ENCODE measurements around the gene CD33. TPM values are rescaled to one million over a fixed set of nuclear protein-coding genes. Genes with fewer than 3 reads are reported as not detected.
A peak's percentile ranks its signal among the peaks of the same experiment; 100 is the strongest.

CD33 gene
- total and polyA plus RNA-seq, 9 of the 15 experiments (the other 6 are each of a cell fraction or from before 2014, with no cell fraction given), result 36.1 to 88.6 (median 49.6) TPM

DNA sequence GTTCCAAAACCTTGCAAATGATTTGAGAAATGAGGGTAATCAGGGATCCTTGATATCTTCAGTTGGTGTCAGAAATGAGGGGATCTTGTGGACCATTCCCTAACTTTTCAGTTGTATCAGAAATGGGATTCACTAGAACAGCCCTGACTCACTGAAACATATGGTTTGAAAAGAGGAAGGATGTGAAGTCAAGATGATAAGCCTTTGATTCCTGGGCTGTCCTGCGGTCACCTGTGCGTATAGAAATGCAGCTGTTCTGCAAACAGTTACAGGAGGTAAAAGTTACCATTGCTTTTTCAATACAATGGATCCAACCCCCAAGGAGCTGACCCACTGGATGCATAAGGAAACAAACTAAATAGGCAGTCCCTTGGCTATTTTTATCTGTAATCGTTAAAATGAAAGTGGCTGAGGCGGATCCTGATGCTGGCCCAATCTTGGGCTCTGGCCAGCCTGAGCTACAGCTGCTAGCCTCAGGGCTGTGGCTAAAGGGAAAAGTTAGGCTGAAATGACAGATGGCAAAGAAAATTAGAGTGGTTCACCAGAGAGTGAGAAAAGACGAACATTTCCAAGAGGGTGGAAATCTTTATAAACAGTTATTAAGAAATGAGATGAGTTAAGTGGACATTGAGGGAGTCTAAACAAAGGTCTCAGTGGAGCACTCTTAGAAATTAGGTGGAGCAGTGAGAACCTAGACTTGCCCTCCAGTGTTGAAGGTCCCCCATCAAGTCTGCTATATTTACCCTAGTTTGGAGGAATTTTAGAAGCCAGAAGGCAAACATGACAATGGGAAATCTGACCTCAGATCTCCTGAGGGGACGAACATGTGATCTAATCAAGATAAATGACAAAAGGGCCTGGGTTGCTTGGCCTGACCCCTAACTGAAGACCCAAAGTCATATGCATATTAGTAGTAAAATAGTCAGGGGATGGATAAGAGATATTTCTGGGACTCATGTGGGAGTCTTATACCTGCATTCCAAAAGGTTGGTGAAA is 33.6 kb downstream of the CD33 start:
- 11% methylated on average over 6 of the region's 6 CpGs for WGBS (ENCODE audit: insufficient coverage, low coverage, missing lambda C conversion rate)
- Histone ChIP-seq H3K9ac (ENCODE audit: insufficient read depth in 1 of 2, low read depth in 2 of 2, low read length in 2 of 2) (no peak overlapping the region), H2AFZ (ENCODE audit: low read depth, low read length) (no peak overlapping the region), H3K9me3 (replicated peaks; ENCODE audit: control insufficient read depth, insufficient read depth, low read depth, low read length) (no peaks in the 10 kb centered on the region), H3K4me3 (no peak overlapping the region), H3K9me1 (ENCODE audit: control insufficient read depth, insufficient read depth, low read length) (no peaks in the 10 kb centered on the region), H3K4me1 (replicated peaks in 1 of 2; ENCODE audit: control insufficient read depth in 2 of 2, insufficient read depth in 2 of 2, low read length in 2 of 2) (peaks cover 4 to 12% of the 10 kb centered on the region in 2 experiments; a peak in 3 of 5 replicates), H3K27me3 (ENCODE audit: control insufficient read depth in 2 of 2, insufficient read depth in 2 of 2, low read length in 2 of 2) (peaks cover 6 to 7% of the 10 kb centered on the region in 2 experiments; a peak in 4 of 5 replicates), H3K79me2 (ENCODE audit: control insufficient read depth, insufficient read depth, low read length) (no peaks in the 10 kb centered on the region), H3K4me2 (ENCODE audit: insufficient read depth, low read length) (no peak overlapping the region), H3K27ac (ENCODE audit: extremely low read depth, low read depth, low read length) (no peak overlapping the region), H4K20me1 (replicated peaks; ENCODE audit: control insufficient read depth, insufficient read depth, low read length) (no peaks in the 10 kb centered on the region), H3K36me3 (ENCODE audit: control insufficient read depth, insufficient read depth, low read length) (no peaks in the 10 kb centered on the region)
- ChIA-PET POLR2A (interaction anchor here (1.1 to 1.6 kb wide), 3 partner anchors 8 to 10 kb away, joined by 3 to 4 read pairs (median 3); no protein-coding TSS in a partner anchor), CTCF (ENCODE audit: low intra/inter-chr PET ratio) (interaction anchor here (1.1 to 2.9 kb wide), 3 partner anchors 81 to 100 kb away, joined by 3 to 34 read pairs (median 4); no protein-coding TSS in a partner anchor)
- TF ChIP-seq ZEB2 (IDR thresholded peaks at IDR 0.05) (peak; percentile 51; the same call in 1 of the 2 replicates), MEIS2 (IDR thresholded peaks at IDR 0.05; ENCODE audit: partially characterized antibody) (no peak), ARID1B (IDR thresholded peaks at IDR 0.05) (0 out of 2 replicates have a peak, but pooled peaks have one; percentile 18), ESRRA (IDR thresholded peaks at IDR 0.05; ENCODE audit: borderline replicate concordance, low read depth) (peak; percentile 54; the same call in 1 of the 2 replicates), RCOR1 (IDR thresholded peaks at IDR 0.05; ENCODE audit: borderline replicate concordance in 1 of 2, low read depth in 2 of 2, low read length in 2 of 2) (peak in 1 of 2 experiments; percentile 18; a peak in 1 of 4 replicates), CBFA2T3 (IDR thresholded peaks at IDR 0.05) (0 out of 2 replicates have a peak, but pooled peaks have one; percentile 25), CTBP1 (IDR thresholded peaks at IDR 0.05; ENCODE audit: borderline replicate concordance) (peak; percentile 58; the same call in 1 of the 2 replicates), FOSL1 (tag; conservative IDR thresholded peaks at IDR 0.05) (no peak), KLF16 (IDR thresholded peaks at IDR 0.05) (peak; percentile 65; the same call in 1 of the 2 replicates), ETV1 (tag; conservative IDR thresholded peaks at IDR 0.05; ENCODE audit: low read depth) (peak; percentile 61), ZNF23 (CRISPR knock-in tag; IDR thresholded peaks at IDR 0.05) (no peak)
- TF ChIP-seq, protein P1, sequence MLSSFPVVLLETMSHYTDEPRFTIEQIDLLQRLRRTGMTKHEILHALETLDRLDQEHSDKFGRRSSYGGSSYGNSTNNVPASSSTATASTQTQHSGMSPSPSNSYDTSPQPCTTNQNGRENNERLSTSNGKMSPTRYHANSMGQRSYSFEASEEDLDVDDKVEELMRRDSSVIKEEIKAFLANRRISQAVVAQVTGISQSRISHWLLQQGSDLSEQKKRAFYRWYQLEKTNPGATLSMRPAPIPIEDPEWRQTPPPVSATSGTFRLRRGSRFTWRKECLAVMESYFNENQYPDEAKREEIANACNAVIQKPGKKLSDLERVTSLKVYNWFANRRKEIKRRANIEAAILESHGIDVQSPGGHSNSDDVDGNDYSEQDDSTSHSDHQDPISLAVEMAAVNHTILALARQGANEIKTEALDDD (IDR thresholded peaks at IDR 0.05), result 0 out of 2 replicates have a peak, but pooled peaks have one; percentile 19
- TF ChIP-seq, protein P2, sequence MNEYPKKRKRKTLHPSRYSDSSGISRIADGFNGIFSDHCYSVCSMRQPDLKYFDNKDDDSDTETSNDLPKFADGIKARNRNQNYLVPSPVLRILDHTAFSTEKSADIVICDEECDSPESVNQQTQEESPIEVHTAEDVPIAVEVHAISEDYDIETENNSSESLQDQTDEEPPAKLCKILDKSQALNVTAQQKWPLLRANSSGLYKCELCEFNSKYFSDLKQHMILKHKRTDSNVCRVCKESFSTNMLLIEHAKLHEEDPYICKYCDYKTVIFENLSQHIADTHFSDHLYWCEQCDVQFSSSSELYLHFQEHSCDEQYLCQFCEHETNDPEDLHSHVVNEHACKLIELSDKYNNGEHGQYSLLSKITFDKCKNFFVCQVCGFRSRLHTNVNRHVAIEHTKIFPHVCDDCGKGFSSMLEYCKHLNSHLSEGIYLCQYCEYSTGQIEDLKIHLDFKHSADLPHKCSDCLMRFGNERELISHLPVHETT (CRISPR knock-in tag; conservative IDR thresholded peaks at IDR 0.05 in 1 of 2, IDR thresholded peaks at IDR 0.05 in 1 of 2), result peak in 1 of 2 experiments; percentile 47; a peak in 1 of 4 replicates
- intact Hi-C loops (cut with micrococcal nuclease) (loop anchor here (1.0 to 2.0 kb wide), 2 partner anchors 64 to 100 kb away; no protein-coding TSS in a partner anchor), in situ Hi-C loops (cut with MboI) (loop anchor here (5.0 kb wide), 1 partner anchor 101 kb away; no protein-coding TSS in a partner anchor)
- FAIRE-seq (no peak), ATAC-seq (0 out of 3 replicates have a peak, but pooled peaks have one; percentile 35), DNase-seq (ENCODE audit: extremely low read depth in 1 of 4, low spot score in 3 of 4) (no peak)
- no TSS peak for BruUV-seq (replicated peaks)
